Endothelial cell of umbilical vein (primary cell): ENCODE measurements around the gene WDPCP. TPM values are rescaled to one million over a fixed set of nuclear protein-coding genes. Genes with fewer than 3 reads are reported as not detected.
A peak's percentile ranks its signal among the peaks of the same experiment; 100 is the strongest.

Experiments
- BruUV-seq: library from RNA; stranded (reverse); fragments of 400-500 nt; replicated peaks from 2 replicates; lab custom pipeline; 2021; lab: Mats Ljungman, UMichigan
- CTCF ChIA-PET: fragments of 300-600, 350-600 bp; sonication (Branson Sonifier 250); formaldehyde crosslinking; loops from one replicate; lab custom pipeline; 2021; ENCODE audit warnings: antibody characterized with exemption, inconsistent platforms; lab: Charles Lee
- POLR2A ChIA-PET: fragments of 300-600, 350-600 bp; sonication (Branson Sonifier 250); formaldehyde crosslinking; loops from one replicate; lab custom pipeline; 2021; ENCODE audit warnings: antibody characterized with exemption, inconsistent platforms; lab: Charles Lee
- DNase-seq: peaks from one replicate; pipeline ENCODE4 v3.0.0-alpha.2; 2011; ENCODE audit warnings: low read depth, low spot score
- FAIRE-seq: peaks from 2 replicates; lab custom pipeline; 2011; peaks lifted over from hg19 to GRCh38; lab: Jason Lieb, UNC
- H2AFZ ChIP-seq: 2 replicates; pipeline ENCODE4 v1.6.0; 2012; ENCODE audit warnings: low read depth, low read length, control low read depth, inconsistent platforms
- H3K27ac ChIP-seq: 2 replicates; pipeline ENCODE4 v1.5.1; 2011; ENCODE audit warnings: low read depth, mild to moderate bottlenecking, control low read depth, low read length, moderate library complexity; ENCODE audit not compliant: insufficient read depth
- H3K27me3 ChIP-seq, 2 experiments: 2 replicates each; pipeline versions ENCODE4 v1.6.0 to v1.6.1; 2011; ENCODE audit warnings: low read length in 2 of 2, mixed read lengths in 1 of 2; ENCODE audit not compliant: control insufficient read depth in 2 of 2, insufficient read depth in 2 of 2
- H3K36me3 ChIP-seq, 2 experiments: 2 replicates in 1 of 2; 3 replicates in 1 of 2; pipeline ENCODE4 v1.5.1; 2011; ENCODE audit warnings: low read length in 2 of 2, mild to moderate bottlenecking in 1 of 2, moderate library complexity in 1 of 2; ENCODE audit not compliant: control insufficient read depth in 2 of 2, insufficient read depth in 2 of 2; ENCODE audit errors: extremely low read depth in 1 of 2
- H3K4me1 ChIP-seq: 3 replicates; pipeline ENCODE4 v1.5.1; 2011; ENCODE audit warnings: mild to moderate bottlenecking, low read length; ENCODE audit not compliant: control insufficient read depth, insufficient read depth; ENCODE audit errors: extremely low read depth
- H3K4me2 ChIP-seq: 2 replicates; pipeline ENCODE4 v1.6.1; 2011; ENCODE audit warnings: low read length, control low read depth, mixed read lengths; ENCODE audit not compliant: insufficient read depth
- H3K4me3 ChIP-seq, 3 experiments: fragments of 200-600 bp in 1 of 3; sonication (generic), shearing (Covaris generic) in 1 of 3; replicated peaks in 1 of 3; 2 replicates each; pipeline ENCODE4 v1.5.1; 2011 to 2016; ENCODE audit warnings: control low read depth in 3 of 3, low read length in 3 of 3, mild to moderate bottlenecking in 2 of 3, inconsistent platforms in 1 of 3, low read depth in 1 of 3, moderate library complexity in 1 of 3; ENCODE audit not compliant: insufficient read depth in 1 of 3
- H3K79me2 ChIP-seq: 2 replicates; pipeline ENCODE4 v1.6.0; 2012; ENCODE audit warnings: low read length, inconsistent platforms; ENCODE audit not compliant: control insufficient read depth, insufficient read depth
- H3K9ac ChIP-seq: replicated peaks from 2 replicates; pipeline ENCODE3; 2011; ENCODE audit warnings: low read length, control low read depth; ENCODE audit not compliant: insufficient read depth; ENCODE audit errors: extremely low read depth
- H3K9me1 ChIP-seq: replicated peaks from 3 replicates; pipeline ENCODE4 v1.6.0; 2011; ENCODE audit warnings: mild to moderate bottlenecking, low read length; ENCODE audit not compliant: control insufficient read depth, insufficient read depth; ENCODE audit errors: extremely low read depth
- H3K9me3 ChIP-seq: replicated peaks from 2 replicates; pipeline ENCODE4 v1.5.1; 2012; ENCODE audit warnings: low read length, inconsistent platforms; ENCODE audit not compliant: control insufficient read depth, insufficient read depth
- H4K20me1 ChIP-seq: replicated peaks from 2 replicates; pipeline ENCODE3; 2011; ENCODE audit warnings: mild to moderate bottlenecking, low read length; ENCODE audit not compliant: control insufficient read depth, insufficient read depth; ENCODE audit errors: extremely low read depth
- CTCF ChIP-seq, 2 donors: IDR thresholded peaks; 1 replicate in 1 of 2; 2 replicates in 1 of 2; pipeline ENCODE4 v1.5.1; 2011; ENCODE audit warnings: low read length in 2 of 2, mild to moderate bottlenecking in 2 of 2, moderate library complexity in 2 of 2, control low read depth in 1 of 2, inconsistent platforms in 1 of 2, low read depth in 1 of 2; ENCODE audit not compliant: insufficient read depth in 1 of 2; ENCODE audit errors: extremely low read depth in 1 of 2
- EZH2 ChIP-seq: IDR thresholded peaks from 2 replicates; pipeline ENCODE4 v1.6.1; 2012; ENCODE audit warnings: borderline replicate concordance, low read depth, mild to moderate bottlenecking, moderate library complexity, low read length, inconsistent platforms; ENCODE audit not compliant: severe bottlenecking
- FOS ChIP-seq: IDR thresholded peaks from 2 replicates; pipeline ENCODE4 v1.6.1; 2011; ENCODE audit warnings: mild to moderate bottlenecking, low read length, moderate library complexity, borderline replicate concordance; ENCODE audit not compliant: insufficient read depth
- GATA2 ChIP-seq: IDR thresholded peaks from 2 replicates; pipeline ENCODE4 v1.7.0; 2011; ENCODE audit warnings: low read depth, mild to moderate bottlenecking, moderate library complexity, mixed read lengths, low read length; ENCODE audit not compliant: insufficient read length, insufficient read depth
- JUN ChIP-seq: IDR thresholded peaks from 2 replicates; pipeline ENCODE4 v1.6.1; 2011; ENCODE audit warnings: borderline replicate concordance, low read depth; ENCODE audit not compliant: insufficient read length, insufficient read depth
- MAX ChIP-seq: IDR thresholded peaks from 2 replicates; pipeline ENCODE4 v1.6.1; 2011; ENCODE audit not compliant: insufficient read depth, insufficient read length
- MYC ChIP-seq: IDR thresholded peaks from one replicate; pipeline ENCODE4 v1.6.1; 2011; ENCODE audit warnings: mild to moderate bottlenecking, low read depth, low read length
- POLR2A ChIP-seq: IDR thresholded peaks from 2 replicates; pipeline ENCODE4 v1.6.1; 2012; ENCODE audit warnings: low read depth, mild to moderate bottlenecking, control low read depth, low read length
- POLR2AphosphoS5 ChIP-seq: IDR thresholded peaks from 2 replicates; pipeline ENCODE4 v1.6.1; 2012; ENCODE audit warnings: low read depth, mild to moderate bottlenecking, control low read depth, low read length, moderate library complexity; ENCODE audit not compliant: insufficient read depth
- dilution Hi-C: fragments of 300-500 bp; cut with MboI; formaldehyde crosslinking; loops from one replicate; pipeline ENCODE4 v1.15.0; 2019; ENCODE audit warnings: low sequenced_read_pairs; ENCODE audit not compliant: extremely low pct_ligation_motif_present
- intact Hi-C: fragments of 100-400 bp; cut with micrococcal nuclease; formaldehyde crosslinking; loops from one replicate; pipeline ENCODE4 v1.10.0; 2022
- polyA plus RNA-seq, 4 experiments: library from polyadenylated mRNA; depleted of rRNA in 3 of 4; stranded (reverse) in 3 of 4; unstranded in 1 of 4; fragments of >200 nt; gene quantifications; 2 replicates each; pipeline versions ENCODE4 v1.2.1 to v1.2.3, GENCODE V29; 2011 to 2012; ENCODE audit warnings: missing spikeins in 1 of 4
- total RNA-seq: library from RNA; stranded (reverse); gene quantifications from 2 replicates; pipeline ENCODE4 v1.2.3, GENCODE V29; 2021

WDPCP gene
- total and polyA plus RNA-seq, 2 donors (not counting 3 experiments of a cell fraction or from before 2014, with no cell fraction given): 4.0 to 8.8 TPM

- intact Hi-C loops: no loop called here
Observed at GRCh38 chr2:63617366-63617765, 29.1 kb upstream of the WDPCP start.

GRCh38 chr2:63614983-63615945, 27.0 kb upstream of the WDPCP start:
- H3K4me1 ChIP-seq: no peaks in the 10 kb centered on the region
- POLR2A ChIA-PET: no interaction called here
- CTCF ChIA-PET: no interaction called here
- H3K9me1 ChIP-seq: no peaks in the 10 kb centered on the region
- dilution Hi-C loops (no loop called here), intact Hi-C loops (loop anchor here (5.0 kb wide), 1 partner anchor 1928 kb away; no protein-coding TSS in a partner anchor)
- no peak overlapping the region for H3K27ac ChIP-seq
- H3K4me2 ChIP-seq: no peak overlapping the region
- BruUV-seq: no TSS peak
- FAIRE-seq (no peak), DNase-seq (peak; percentile 2)
- no peaks in the 10 kb centered on the region for H3K9me3 ChIP-seq
- H3K9ac ChIP-seq: no peak overlapping the region
- H4K20me1 ChIP-seq: no peaks in the 10 kb centered on the region
- no peaks in the 10 kb centered on the region for H3K36me3 ChIP-seq
- no peak for TF ChIP-seq MAX
- TF ChIP-seq MYC: no peak
- TF ChIP-seq CTCF (IDR thresholded peaks at IDR 0.05; ENCODE audit: extremely low read depth in 1 of 2, insufficient read depth in 1 of 2, low read depth in 1 of 2, low read length in 2 of 2): no peak
- TF ChIP-seq EZH2: no peak
- TF ChIP-seq GATA2: no peak
- no peak for TF ChIP-seq POLR2A
- no peak for TF ChIP-seq JUN
- no peak for TF ChIP-seq FOS
- TF ChIP-seq POLR2AphosphoS5: no peak
- no peak overlapping the region for H3K4me3 ChIP-seq
- peaks cover 2 to 6% of the 10 kb centered on the region in 2 experiments for H3K27me3 ChIP-seq
- H2AFZ ChIP-seq: no peak overlapping the region
- no peaks in the 10 kb centered on the region for H3K79me2 ChIP-seq

More at GRCh38 chr2:63617366-63617765, 29.1 kb upstream of the WDPCP start:
- Histone ChIP-seq H3K36me3 (no peaks in the 10 kb centered on the region), H3K9ac (no peak overlapping the region), H3K4me1 (no peaks in the 10 kb centered on the region), H4K20me1 (no peaks in the 10 kb centered on the region), H2AFZ (no peak overlapping the region), H3K4me3 (no peak overlapping the region), H3K4me2 (no peak overlapping the region), H3K27me3 (peaks cover 5 to 6% of the 10 kb centered on the region in 2 experiments), H3K79me2 (no peaks in the 10 kb centered on the region), H3K27ac (no peak overlapping the region), H3K9me3 (no peaks in the 10 kb centered on the region), H3K9me1 (no peaks in the 10 kb centered on the region)
- CTCF ChIA-PET: interaction anchor here (0.9 kb wide), 1 partner anchor 11 kb away, joined by 3 read pairs; no protein-coding TSS in a partner anchor
- no peak for DNase-seq
- no peak for FAIRE-seq
- BruUV-seq: no TSS peak
- TF ChIP-seq JUN (no peak), GATA2 (no peak), POLR2AphosphoS5 (no peak)
- POLR2A ChIA-PET: no interaction called here
- dilution Hi-C loops: no loop called here
